HEK293 (cell line): Measurements from ENCODE around the gene SLC35F5.

Experiments used
- CTCF ChIA-PET: fragments of 350-600 bp; formaldehyde crosslinking; extraction: SDS; loops from one replicate; lab custom pipeline; 2021; ENCODE audit warnings: antibody characterized with exemption; lab: Yijun Ruan, JAX
- POLR2A ChIA-PET: fragments of 300-600 bp; formaldehyde crosslinking; extraction: SDS; loops from one replicate; lab custom pipeline; 2020; ENCODE audit warnings: antibody characterized with exemption, inconsistent platforms; lab: Yijun Ruan, JAX
- H3K27ac ChIP-seq: fragments of 200-500 bp; sonication (Bioruptor generic); 2 replicates; pipeline ENCODE4 v1.5.1; 2014; ENCODE audit warnings: low read depth, low read length, control low read depth, inconsistent platforms; ENCODE audit errors: extremely low read depth
- H3K36me3 ChIP-seq, 2 experiments: fragments of 200-500 bp in 1 of 2; sonication (Bioruptor generic) in 1 of 2; 1 replicate in 1 of 2; 2 replicates in 1 of 2; pipeline ENCODE4 v1.5.1; 2014 to 2017; ENCODE audit warnings: inconsistent platforms in 2 of 2, low read length in 2 of 2; ENCODE audit not compliant: control insufficient read depth in 2 of 2, insufficient read depth in 1 of 2
- H3K4me1 ChIP-seq: fragments of 200-500 bp; sonication (Bioruptor generic); 2 replicates; pipeline ENCODE4 v1.5.1; 2014; ENCODE audit warnings: mild to moderate bottlenecking, low read length, inconsistent platforms; ENCODE audit not compliant: control insufficient read depth, insufficient read depth
- H3K4me3 ChIP-seq: 2 replicates; pipeline ENCODE4 v1.5.1; 2011; ENCODE audit warnings: low read depth, mild to moderate bottlenecking, control low read depth, low read length, moderate library complexity
- H3K9me3 ChIP-seq: fragments of 200-500 bp; sonication (Bioruptor generic); 2 replicates; pipeline ENCODE4 v1.5.1; 2014; ENCODE audit warnings: low read depth, low read length, inconsistent platforms; ENCODE audit not compliant: control insufficient read depth, insufficient read depth
- ATF2 ChIP-seq: fragments of 450-650 bp; formaldehyde crosslinking; IDR thresholded peaks from 2 replicates; pipeline ENCODE4 v1.5.1; 2016; ENCODE audit warnings: missing biosample characterization, missing genetic modification characterization, low read depth
- GLI4 ChIP-seq: fragments of 450-650 bp; formaldehyde crosslinking; IDR thresholded peaks from 2 replicates; pipeline ENCODE4 v1.5.1; 2016; ENCODE audit warnings: missing biosample characterization, missing genetic modification characterization
- GLIS2 ChIP-seq: fragments of 450-650 bp; formaldehyde crosslinking; IDR thresholded peaks from 2 replicates; pipeline ENCODE4 v1.5.1; 2016; ENCODE audit warnings: missing biosample characterization, missing genetic modification characterization
- HIC1 ChIP-seq: fragments of 450-650 bp; formaldehyde crosslinking; IDR thresholded peaks from 2 replicates; pipeline ENCODE4 v1.5.1; 2016; ENCODE audit warnings: missing biosample characterization, missing genetic modification characterization
- IKZF3 ChIP-seq: fragments of 450-650 bp; IDR thresholded peaks from 2 replicates; pipeline ENCODE4 v1.5.0; 2018; ENCODE audit warnings: missing biosample characterization, mild to moderate bottlenecking, missing genetic modification characterization, moderate library complexity
- SETDB1 ChIP-seq: IDR thresholded peaks from one replicate; pipeline ENCODE4 v1.6.1; 2017; ENCODE audit warnings: mild to moderate bottlenecking, low read length, moderate library complexity, mixed read lengths; ENCODE audit not compliant: insufficient read length
- SP3 ChIP-seq: fragments of 450-650 bp; formaldehyde crosslinking; IDR thresholded peaks from 2 replicates; pipeline ENCODE4 v1.5.1; 2016; ENCODE audit warnings: missing biosample characterization, missing genetic modification characterization
- TSHZ1 ChIP-seq: fragments of 450-650 bp; formaldehyde crosslinking; IDR thresholded peaks from 2 replicates; pipeline ENCODE4 v1.5.1; 2016; ENCODE audit warnings: missing biosample characterization, missing genetic modification characterization, borderline replicate concordance
- ZBTB48 ChIP-seq: fragments of 450-650 bp; formaldehyde crosslinking; IDR thresholded peaks from 2 replicates; pipeline ENCODE4 v1.5.1; 2016; ENCODE audit warnings: missing biosample characterization, missing genetic modification characterization
- ZFHX2 ChIP-seq: fragments of 450-650 bp; formaldehyde crosslinking; conservative IDR thresholded peaks from 2 replicates; pipeline ENCODE4 v1.5.1; 2016; ENCODE audit warnings: missing biosample characterization, missing genetic modification characterization
- ZFP37 ChIP-seq: fragments of 450-650 bp; formaldehyde crosslinking; IDR thresholded peaks from 2 replicates; pipeline ENCODE4 v1.5.1; 2016; ENCODE audit warnings: missing biosample characterization, missing genetic modification characterization
- ZFP41 ChIP-seq: fragments of 450-650 bp; formaldehyde crosslinking; IDR thresholded peaks from 2 replicates; pipeline ENCODE4 v1.5.1; 2016; ENCODE audit warnings: missing biosample characterization, missing genetic modification characterization, borderline replicate concordance
- ZNF155 ChIP-seq: fragments of 450-650 bp; formaldehyde crosslinking; IDR thresholded peaks from 2 replicates; pipeline ENCODE4 v1.5.1; 2016; ENCODE audit warnings: missing biosample characterization, missing genetic modification characterization
- ZNF157 ChIP-seq: fragments of 450-650 bp; formaldehyde crosslinking; IDR thresholded peaks from 2 replicates; pipeline ENCODE4 v1.5.1; 2016; ENCODE audit warnings: missing biosample characterization, missing genetic modification characterization
- ZNF184 ChIP-seq: fragments of 450-650 bp; IDR thresholded peaks from 2 replicates; pipeline ENCODE4 v1.5.1; 2018; ENCODE audit warnings: missing biosample characterization, mild to moderate bottlenecking, missing genetic modification characterization
- ZNF366 ChIP-seq: fragments of 450-650 bp; formaldehyde crosslinking; conservative IDR thresholded peaks from 2 replicates; pipeline ENCODE4 v1.5.1; 2016; ENCODE audit warnings: missing biosample characterization, missing genetic modification characterization
- ZNF48 ChIP-seq: fragments of 450-650 bp; formaldehyde crosslinking; IDR thresholded peaks from 2 replicates; pipeline ENCODE4 v1.5.1; 2016; ENCODE audit warnings: missing biosample characterization, missing genetic modification characterization
- ZNF501 ChIP-seq: fragments of 450-650 bp; formaldehyde crosslinking; IDR thresholded peaks from 2 replicates; pipeline ENCODE4 v1.5.1; 2016; ENCODE audit warnings: missing biosample characterization, missing genetic modification characterization
- ZNF510 ChIP-seq: fragments of 450-650 bp; formaldehyde crosslinking; IDR thresholded peaks from 2 replicates; pipeline ENCODE4 v1.5.1; 2018; ENCODE audit warnings: mild to moderate bottlenecking, missing genetic modification characterization, missing biosample characterization; ENCODE audit not compliant: insufficient replicate concordance
- ZNF514 ChIP-seq: fragments of 450-650 bp; formaldehyde crosslinking; IDR thresholded peaks from 2 replicates; pipeline ENCODE4 v1.5.1; 2016; ENCODE audit warnings: missing biosample characterization, missing genetic modification characterization
- ZNF548 ChIP-seq: fragments of 450-650 bp; formaldehyde crosslinking; IDR thresholded peaks from 2 replicates; pipeline ENCODE4 v1.5.1; 2016; ENCODE audit warnings: missing biosample characterization, missing genetic modification characterization
- ZNF580 ChIP-seq: fragments of 450-650 bp; formaldehyde crosslinking; IDR thresholded peaks from 2 replicates; pipeline ENCODE4 v1.5.1; 2016; ENCODE audit warnings: missing biosample characterization, missing genetic modification characterization
- ZNF600 ChIP-seq: fragments of 450-650 bp; formaldehyde crosslinking; IDR thresholded peaks from 2 replicates; pipeline ENCODE4 v1.5.1; 2016; ENCODE audit warnings: missing biosample characterization, missing genetic modification characterization
- ZNF621 ChIP-seq: fragments of 450-650 bp; formaldehyde crosslinking; IDR thresholded peaks from 2 replicates; pipeline ENCODE4 v1.5.1; 2017; ENCODE audit warnings: missing biosample characterization, missing genetic modification characterization
- ZNF626 ChIP-seq: fragments of 450-650 bp; sonication (Bioruptor Pico); formaldehyde crosslinking; IDR thresholded peaks from 2 replicates; pipeline ENCODE4 v1.5.1; 2018; ENCODE audit warnings: missing biosample characterization, missing genetic modification characterization, inconsistent platforms
- ZNF654 ChIP-seq: fragments of 450-650 bp; formaldehyde crosslinking; IDR thresholded peaks from 2 replicates; pipeline ENCODE4 v1.5.1; 2016; ENCODE audit warnings: low read depth, missing biosample characterization, missing genetic modification characterization
- ZSCAN18 ChIP-seq: fragments of 450-650 bp; formaldehyde crosslinking; IDR thresholded peaks from 2 replicates; pipeline ENCODE4 v1.5.1; 2016; ENCODE audit warnings: missing biosample characterization, missing genetic modification characterization
- ZSCAN23 ChIP-seq: fragments of 450-650 bp; formaldehyde crosslinking; IDR thresholded peaks from 2 replicates; pipeline ENCODE4 v1.5.1; 2016; ENCODE audit warnings: missing biosample characterization, missing genetic modification characterization
- ZSCAN30 ChIP-seq: fragments of 450-650 bp; IDR thresholded peaks from 2 replicates; pipeline ENCODE4 v1.5.1; 2018; ENCODE audit warnings: missing biosample characterization, mild to moderate bottlenecking, missing genetic modification characterization, moderate library complexity
- ZXDB ChIP-seq: fragments of 450-650 bp; formaldehyde crosslinking; IDR thresholded peaks from 2 replicates; pipeline ENCODE4 v1.5.1; 2016; ENCODE audit warnings: missing biosample characterization, missing genetic modification characterization

The SLC35F5 gene

GRCh38 chr2:113756355-113757137, at the start of gene SLC35F5:
Gene SLC35F5 (minus strand): TSS chr2:113756642. CDS start chr2:113756409, 233 bp downstream.
- CTCF ChIA-PET = interaction anchor here (0.5 to 1.3 kb wide), 4 partner anchors 33 to 142 kb away, joined by 3 read pairs; no protein-coding TSS in a partner anchor
- Histone ChIP-seq H3K27ac (peak within 1 kb of the TSS; percentile 85), H3K9me3 (no peaks in the 10 kb centered on the region), H3K4me3 (peak within 1 kb of the TSS; percentile 98), H3K4me1 (peaks cover 3% of the 10 kb centered on the region), H3K36me3 (peaks cover 12 to 13% of the 10 kb centered on the region in 2 experiments)
- POLR2A ChIA-PET = interaction anchor here (0.6 to 2.1 kb wide), 19 partner anchors 9 to 208 kb away, joined by 3 to 21 read pairs (median 4); partner anchors contain the start of gene ACTR3
- TF ChIP-seq ZNF157 (tag by site-specific recombination) (no peak), ZNF600 (tag by site-specific recombination) (peak; percentile 84; the same call in 1 of the 2 replicates), ZNF654 (tag by site-specific recombination) (no peak), ZBTB48 (tag by site-specific recombination) (peak; percentile 64), ZNF155 (no peak), ZNF580 (no peak), ZNF626 (tag by site-specific recombination) (no peak), ZXDB (peak; percentile 67; the same call in 1 of the 2 replicates), TSHZ1 (peak; percentile 24; the same call in 1 of the 2 replicates), ZFP37 (tag by site-specific recombination) (peak; percentile 47), IKZF3 (tag by site-specific recombination) (no peak), ZNF510 (tag by site-specific recombination) (no peak), ZSCAN18 (tag by site-specific recombination) (no peak), ZNF48 (no peak), ZSCAN23 (tag by site-specific recombination) (no peak), SP3 (tag by site-specific recombination) (peak; percentile 77), ATF2 (tag by site-specific recombination) (peak; percentile 97), ZFP41 (no peak), ZNF548 (tag by site-specific recombination) (no peak), SETDB1 (no peak), ZNF621 (tag by site-specific recombination) (no peak), GLIS2 (tag by site-specific recombination) (peak; percentile 58), ZNF501 (peak; percentile 74), GLI4 (tag by site-specific recombination) (no peak), HIC1 (tag by site-specific recombination) (peak; percentile 87; the same call in 1 of the 2 replicates), ZNF366 (tag by site-specific recombination) (peak; percentile 68), ZNF514 (no peak), ZFHX2 (peak; percentile 60), ZNF184 (tag by site-specific recombination) (no peak), ZSCAN30 (no peak)
